GM20431 (cell line): ENCODE results near the gene KLK14.

ENCODE experiments used
- in situ Hi-C: fragments of 300-500 bp; cut with MseI, MboI; formaldehyde crosslinking; loops from one replicate; pipeline ENCODE4 v1.15.0; 2020; ENCODE audit warnings: low sequenced_read_pairs; ENCODE audit not compliant: unreplicated experiment

KLK14 gene

DNA sequence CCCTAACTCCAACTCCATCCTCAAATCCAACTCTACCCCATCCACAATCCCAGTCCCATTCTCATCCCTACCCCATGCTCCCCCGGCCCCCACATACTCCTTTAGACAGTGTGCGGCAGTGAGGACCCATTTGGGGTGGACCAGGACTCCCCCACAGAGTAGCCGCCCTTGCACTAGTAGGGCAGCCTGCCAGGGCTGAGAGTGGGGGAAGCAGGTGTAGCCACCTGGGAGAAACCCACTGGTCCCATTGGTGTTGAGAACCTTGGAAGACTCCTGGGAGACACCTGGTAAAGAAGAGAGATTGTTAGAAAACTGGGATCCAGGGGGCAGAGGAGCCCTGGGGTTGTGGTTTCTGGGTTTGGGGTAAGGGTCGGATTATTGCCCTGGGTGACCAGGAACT lies 22.4 kb downstream of the KLK14 start:
- in situ Hi-C loops: no loop called here

DNA sequence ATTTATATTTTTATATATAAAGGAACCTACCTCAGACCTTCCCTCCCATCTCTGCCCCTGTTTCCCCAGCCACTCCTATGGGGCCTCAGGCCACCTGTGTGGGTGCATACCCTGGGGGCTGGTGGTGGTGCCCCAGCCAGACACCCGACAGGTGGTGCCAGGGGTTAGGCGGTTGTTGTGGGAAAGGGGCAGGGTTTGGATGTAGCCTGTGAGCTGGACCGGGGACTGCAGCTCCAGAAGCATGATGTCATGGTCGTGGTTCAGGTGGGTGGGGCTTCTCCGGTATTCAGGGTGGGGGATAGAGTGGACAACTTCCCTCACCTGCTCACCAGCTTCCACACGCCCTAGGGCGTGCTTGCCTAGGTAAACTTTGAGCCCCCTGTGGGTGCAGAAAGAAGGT lies 23.0 kb downstream of the KLK14 start:
- in situ Hi-C loops: no loop called here

GRCh38 chr19:51055866-51056265 lies 26.8 kb downstream of the KLK14 start:
- in situ Hi-C loops: no loop called here

GRCh38 chr19:51047031-51047335 lies 35.7 kb downstream of the KLK14 start:
- in situ Hi-C loops: no loop called here

DNA sequence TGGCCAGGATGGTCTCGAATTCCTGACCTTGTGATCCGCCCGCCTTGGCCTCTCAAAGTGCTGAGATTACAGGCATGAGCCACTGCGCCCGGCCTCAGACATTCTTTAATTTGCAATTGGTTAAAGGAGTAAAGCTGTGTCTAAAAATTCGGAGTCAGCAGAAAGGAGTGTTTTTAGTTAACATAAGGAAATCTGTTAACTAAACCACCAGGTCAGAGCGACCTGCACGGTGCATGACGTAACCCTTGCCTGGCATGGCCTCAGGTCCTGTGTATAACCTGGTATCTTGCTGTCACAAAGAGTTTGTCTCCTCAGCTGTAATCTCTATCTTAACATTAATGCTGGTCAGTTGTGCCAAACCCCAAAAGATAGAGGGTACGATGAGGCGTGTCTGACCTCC lies 38.4 kb downstream of the KLK14 start:
- in situ Hi-C loops: no loop called here

DNA sequence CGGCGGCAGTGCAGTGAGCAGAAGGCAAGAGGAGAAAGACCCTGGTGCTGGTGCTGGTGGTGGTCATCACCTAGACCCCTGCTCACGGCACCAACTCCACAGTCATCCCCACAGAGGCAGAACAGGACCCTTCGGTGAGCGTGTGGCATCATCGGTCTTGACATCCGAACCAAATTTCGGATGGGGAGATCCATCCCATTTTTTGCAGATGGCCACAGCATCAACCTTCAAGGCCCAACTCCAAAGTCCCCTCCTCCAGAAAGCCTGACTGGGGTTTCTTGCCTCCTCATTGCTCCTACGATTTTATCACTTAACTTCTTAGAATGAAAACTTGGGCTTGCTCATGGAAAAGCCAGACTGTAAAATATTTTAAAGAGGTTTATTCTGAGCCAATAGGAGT lies 39.2 kb downstream of the KLK14 start:
- in situ Hi-C loops: no loop called here

DNA sequence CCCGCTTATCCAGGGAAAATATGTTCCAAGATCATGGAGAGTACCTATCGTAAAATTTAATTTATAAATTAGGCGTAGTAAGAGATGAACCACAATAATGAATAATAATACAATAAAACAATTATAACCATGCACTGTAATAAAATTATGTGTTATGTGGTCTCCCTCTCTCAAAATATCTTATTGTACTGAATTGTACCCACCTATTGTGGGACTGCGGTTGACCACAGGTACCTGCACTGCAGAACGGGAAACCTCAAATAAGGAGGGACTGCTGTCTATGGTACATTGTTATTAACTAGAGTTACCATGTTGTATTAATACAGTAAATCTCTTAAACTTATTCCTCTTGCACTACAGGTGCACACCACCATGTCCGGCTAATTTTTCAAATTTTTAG lies 42.5 kb downstream of the KLK14 start:
- in situ Hi-C loops: no loop called here

DNA sequence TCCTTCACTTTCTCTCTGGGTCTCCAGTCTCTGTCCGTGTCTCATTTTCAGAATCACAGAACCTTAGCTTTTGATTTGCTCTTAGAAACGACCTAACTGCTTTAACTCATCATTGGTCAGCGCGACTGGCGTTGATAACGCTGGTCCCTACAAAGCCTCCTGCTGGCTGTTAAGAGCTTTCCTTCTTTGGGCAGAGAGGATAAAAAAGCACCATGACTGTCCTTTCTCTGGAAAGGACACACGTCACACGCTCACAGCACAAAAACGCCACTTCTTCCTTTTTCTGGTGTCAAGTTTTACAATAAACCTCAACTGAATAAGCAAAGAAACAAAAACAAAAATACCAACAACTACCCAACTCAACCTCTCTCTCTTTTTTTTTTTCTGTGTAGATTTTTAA lies 46.2 kb downstream of the KLK14 start:
- in situ Hi-C loops: no loop called here

DNA sequence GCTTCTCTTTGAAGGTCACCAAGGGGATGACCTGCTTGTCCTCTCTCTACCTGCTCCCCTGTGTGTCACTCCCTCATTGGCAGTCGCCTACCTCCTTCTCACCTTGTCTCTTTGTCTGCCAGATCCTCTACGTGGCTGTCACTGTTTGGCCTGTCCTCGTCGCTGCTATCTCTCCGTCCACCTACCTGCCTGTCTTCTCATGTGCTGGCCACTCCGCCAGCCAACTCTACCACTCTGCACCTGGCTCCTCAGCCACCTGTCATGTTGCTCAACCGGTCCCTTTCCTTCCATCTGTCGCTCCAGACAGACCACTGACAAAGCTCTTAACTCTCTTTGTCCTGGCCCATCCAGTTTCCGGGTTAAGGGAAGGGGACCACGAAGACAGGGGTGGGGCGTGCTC lies 48.0 kb downstream of the KLK14 start, which contains the start of gene KLK12:
KLK12 (minus strand) TSS at position 299 of the 400 bp plus-strand sequence. CDS start 381 bp downstream, outside the sequence.
- in situ Hi-C loops: no loop called here

- in situ Hi-C loops: no loop called here
Measured at GRCh38 chr19:51031880-51032225, 50.8 kb downstream of the KLK14 start.

DNA sequence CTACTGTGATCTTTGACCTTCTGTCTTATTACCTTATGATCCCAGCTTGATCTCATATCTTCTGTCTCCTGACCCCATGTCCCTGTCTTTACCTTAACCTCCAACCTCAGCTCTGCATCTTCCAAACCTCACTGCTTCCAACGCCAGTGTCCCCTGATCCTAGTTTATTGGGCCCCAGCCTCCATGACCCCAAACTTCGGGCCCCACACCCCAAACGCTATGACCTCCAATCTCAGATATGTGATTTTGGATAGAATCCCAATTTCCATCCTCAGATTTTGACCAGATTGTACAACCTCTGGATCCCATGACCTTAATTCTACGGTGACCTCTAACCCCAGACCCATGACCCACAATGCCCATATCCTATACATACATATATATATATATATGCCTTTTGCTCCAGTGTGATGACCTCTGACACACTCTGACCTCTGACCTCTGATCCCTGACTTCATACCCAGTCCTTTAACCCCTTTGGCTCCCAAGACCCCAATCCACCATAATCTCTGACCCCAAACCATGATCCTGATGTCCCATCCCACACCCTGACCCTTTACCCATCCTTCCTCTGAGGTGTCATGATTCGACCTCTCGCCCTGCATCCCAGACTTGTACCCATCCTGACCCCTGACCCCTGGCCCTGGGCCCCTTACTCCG lies 51.3 kb downstream of the KLK14 start:
- in situ Hi-C loops: no loop called here

DNA sequence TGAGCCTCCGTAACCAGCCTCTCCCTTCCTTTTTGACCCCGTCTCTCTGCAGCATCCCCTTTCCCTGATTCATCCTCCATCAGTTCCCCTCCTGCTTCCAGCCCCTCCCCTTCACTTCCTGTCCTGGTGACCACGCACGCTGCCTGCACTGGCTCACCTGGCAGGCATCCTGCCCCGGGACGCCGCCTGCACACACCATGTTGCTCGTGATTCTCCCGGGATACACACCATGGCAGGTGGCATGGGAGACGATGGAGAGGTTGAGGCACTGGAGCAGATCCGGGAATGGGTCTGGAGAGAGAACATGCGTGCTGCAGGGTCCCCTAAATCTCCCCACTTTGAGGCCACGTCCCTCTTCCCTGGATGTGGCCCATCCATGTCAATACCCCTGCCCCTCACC lies 52.1 kb downstream of the KLK14 start:
- in situ Hi-C loops: no loop called here

- in situ Hi-C loops: no loop called here
Measured at GRCh38 chr19:51029718-51030117, 53.0 kb downstream of the KLK14 start.
